Endothelial cell (in vitro differentiated cells): Measurements from ENCODE around the gene LUZP4. TPM values are rescaled to one million over a fixed set of nuclear protein-coding genes. Genes with fewer than 3 reads are reported as not detected.

Source experiments
- DNase-seq: peaks from one replicate; pipeline ENCODE4 v3.0.0; 2021; ENCODE audit warnings: low spot score
- H3K27ac Mint-ChIP-seq: one replicate; pipeline ENCODE4 v1.8.0; 2021; ENCODE audit warnings: mixed read lengths, inconsistent platforms; ENCODE audit not compliant: unreplicated experiment
- H3K27me3 Mint-ChIP-seq: one replicate; pipeline ENCODE4 v1.8.0; 2021; ENCODE audit warnings: mild to moderate bottlenecking, moderate library complexity, mixed read lengths, inconsistent platforms; ENCODE audit not compliant: unreplicated experiment
- H3K36me3 Mint-ChIP-seq: one replicate; pipeline ENCODE4 v1.8.0; 2021; ENCODE audit warnings: mild to moderate bottlenecking, low read depth, mixed read lengths, inconsistent platforms; ENCODE audit not compliant: unreplicated experiment
- H3K4me1 Mint-ChIP-seq: one replicate; pipeline ENCODE4 v1.8.0; 2021; ENCODE audit warnings: mild to moderate bottlenecking, mixed read lengths, inconsistent platforms; ENCODE audit not compliant: unreplicated experiment
- H3K4me3 Mint-ChIP-seq: one replicate; pipeline ENCODE4 v1.8.0; 2021; ENCODE audit warnings: mild to moderate bottlenecking, mixed read lengths, inconsistent platforms; ENCODE audit not compliant: unreplicated experiment
- H3K9me3 Mint-ChIP-seq: one replicate; pipeline ENCODE4 v1.8.0; 2021; ENCODE audit warnings: mixed read lengths, inconsistent platforms; ENCODE audit not compliant: unreplicated experiment
- long read RNA-seq: library from polyadenylated mRNA; unstranded; transcript quantifications from one replicate; pipeline ENCODE4 v2.0.0, GENCODE V29; 2020; ENCODE audit not compliant: unreplicated experiment
- total RNA-seq: library from RNA; stranded (reverse); fragmentation: NEBNext Ultra II Directional; extraction: Animal tissue kit (Norgen Biotek cat#: 25700); gene quantifications from one replicate; pipeline ENCODE4 v1.2.1, GENCODE V29; 2021; ENCODE audit not compliant: unreplicated experiment
- TF ChIP-seq, protein P1 (sequence below): fragments of 200-600 bp; sonication (generic); IDR thresholded peaks from one replicate; pipeline ENCODE4 v1.5.0; 2021; ENCODE audit warnings: antibody characterized with exemption; ENCODE audit not compliant: unreplicated experiment

The LUZP4 gene
- total RNA-seq = not detected
- long read RNA-seq = 0 reads

- H3K9me3 Mint-ChIP-seq = no peaks in the 10 kb centered on the region
- TF ChIP-seq, protein P1, sequence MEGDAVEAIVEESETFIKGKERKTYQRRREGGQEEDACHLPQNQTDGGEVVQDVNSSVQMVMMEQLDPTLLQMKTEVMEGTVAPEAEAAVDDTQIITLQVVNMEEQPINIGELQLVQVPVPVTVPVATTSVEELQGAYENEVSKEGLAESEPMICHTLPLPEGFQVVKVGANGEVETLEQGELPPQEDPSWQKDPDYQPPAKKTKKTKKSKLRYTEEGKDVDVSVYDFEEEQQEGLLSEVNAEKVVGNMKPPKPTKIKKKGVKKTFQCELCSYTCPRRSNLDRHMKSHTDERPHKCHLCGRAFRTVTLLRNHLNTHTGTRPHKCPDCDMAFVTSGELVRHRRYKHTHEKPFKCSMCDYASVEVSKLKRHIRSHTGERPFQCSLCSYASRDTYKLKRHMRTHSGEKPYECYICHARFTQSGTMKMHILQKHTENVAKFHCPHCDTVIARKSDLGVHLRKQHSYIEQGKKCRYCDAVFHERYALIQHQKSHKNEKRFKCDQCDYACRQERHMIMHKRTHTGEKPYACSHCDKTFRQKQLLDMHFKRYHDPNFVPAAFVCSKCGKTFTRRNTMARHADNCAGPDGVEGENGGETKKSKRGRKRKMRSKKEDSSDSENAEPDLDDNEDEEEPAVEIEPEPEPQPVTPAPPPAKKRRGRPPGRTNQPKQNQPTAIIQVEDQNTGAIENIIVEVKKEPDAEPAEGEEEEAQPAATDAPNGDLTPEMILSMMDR = no peak
- no peak for DNase-seq
- no peak within 1 kb of the TSS for H3K4me3 Mint-ChIP-seq
- no peaks in the 10 kb centered on the region for H3K27me3 Mint-ChIP-seq
- no peaks in the 10 kb centered on the region for H3K36me3 Mint-ChIP-seq
- no peak within 1 kb of the TSS for H3K27ac Mint-ChIP-seq
- H3K4me1 Mint-ChIP-seq = no peaks in the 10 kb centered on the region
These were observed at the start of gene LUZP4 for GRCh38 chrX:115289465-115289864. LUZP4 (plus strand) TSS chrX:115289715; CDS start chrX:115289760, 45 bp downstream.

DNA sequence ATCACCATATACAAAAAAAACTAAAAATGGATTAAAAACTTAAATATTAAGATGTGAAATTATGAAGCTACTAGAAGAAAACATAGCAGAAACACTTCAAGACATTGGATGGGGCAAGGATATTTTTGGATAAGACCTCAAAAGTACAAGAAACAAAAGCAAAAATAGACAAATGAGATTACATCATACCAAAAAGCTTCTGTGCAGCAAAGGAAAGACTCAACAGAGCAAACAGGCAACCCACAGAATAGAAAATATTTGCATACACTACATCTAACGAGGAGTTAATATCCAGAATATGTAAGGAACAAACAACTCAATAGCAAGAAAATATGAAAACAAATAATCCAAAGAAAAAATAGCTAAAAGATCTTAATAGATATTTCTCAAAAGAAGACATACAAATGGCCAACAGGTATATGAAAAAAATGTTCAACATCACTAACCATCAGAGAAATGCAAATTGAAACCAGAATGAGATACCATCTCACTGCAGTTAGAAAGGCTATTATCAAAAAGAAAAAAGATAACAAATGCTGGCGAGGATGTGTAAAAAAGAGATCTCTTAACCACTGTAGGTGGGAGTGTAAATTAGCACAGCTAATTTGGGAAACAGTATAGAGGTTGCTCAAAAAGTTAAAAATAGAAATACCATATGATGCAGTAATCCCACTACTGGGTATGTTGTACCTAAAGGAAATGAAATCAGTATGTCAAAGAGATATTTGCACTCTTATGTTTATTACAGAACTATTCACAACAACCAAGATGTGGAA, 37.9 kb upstream of the LUZP4 start:
- no peaks in the 10 kb centered on the region for H3K9me3 Mint-ChIP-seq
- H3K4me1 Mint-ChIP-seq = no peaks in the 10 kb centered on the region
- no peak overlapping the region for H3K27ac Mint-ChIP-seq
- no peaks in the 10 kb centered on the region for H3K36me3 Mint-ChIP-seq
- no peaks in the 10 kb centered on the region for H3K27me3 Mint-ChIP-seq
- no peak for DNase-seq
- TF ChIP-seq, protein P1 = no peak
- no peak overlapping the region for H3K4me3 Mint-ChIP-seq

DNA sequence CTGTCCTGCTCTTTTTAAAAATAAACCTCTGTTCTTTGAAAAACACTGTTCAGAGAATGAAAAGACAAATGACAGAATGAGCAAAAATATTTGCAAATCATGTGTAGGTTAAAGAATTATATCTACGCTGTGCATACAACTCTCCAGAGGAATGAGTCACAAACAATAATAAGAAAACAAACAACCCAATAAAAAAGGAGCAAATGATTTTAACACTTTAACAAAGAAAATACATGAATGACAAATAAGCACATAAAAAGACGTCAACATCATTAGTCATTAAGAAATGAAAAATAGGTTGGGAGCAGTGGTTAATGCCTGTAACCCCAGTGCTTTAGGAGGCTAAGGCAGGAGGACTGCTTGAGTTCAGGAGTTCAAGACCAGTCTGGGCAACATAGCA, 34.5 kb upstream of the LUZP4 start:
- Mint-ChIP-seq H3K4me1 (no peaks in the 10 kb centered on the region), H3K27ac (no peak overlapping the region), H3K9me3 (no peaks in the 10 kb centered on the region), H3K4me3 (no peak overlapping the region), H3K36me3 (no peaks in the 10 kb centered on the region), H3K27me3 (no peaks in the 10 kb centered on the region)
- TF ChIP-seq, protein P1 = no peak
- no peak for DNase-seq

GRCh38 chrX:115257711-115258110, 31.8 kb upstream of the LUZP4 start:
- no peaks in the 10 kb centered on the region for H3K9me3 Mint-ChIP-seq
- DNase-seq = no peak
- H3K27ac Mint-ChIP-seq = no peak overlapping the region
- no peak overlapping the region for H3K4me3 Mint-ChIP-seq
- H3K36me3 Mint-ChIP-seq = no peaks in the 10 kb centered on the region
- no peaks in the 10 kb centered on the region for H3K27me3 Mint-ChIP-seq
- TF ChIP-seq, protein P1 = no peak
- no peaks in the 10 kb centered on the region for H3K4me1 Mint-ChIP-seq

GRCh38 chrX:115259238-115259875, 30.2 kb upstream of the LUZP4 start:
- no peak overlapping the region for H3K4me3 Mint-ChIP-seq
- H3K27me3 Mint-ChIP-seq = no peaks in the 10 kb centered on the region
- TF ChIP-seq, protein P1 = no peak
- no peak overlapping the region for H3K27ac Mint-ChIP-seq
- H3K9me3 Mint-ChIP-seq = no peaks in the 10 kb centered on the region
- DNase-seq = no peak
- H3K4me1 Mint-ChIP-seq = no peaks in the 10 kb centered on the region
- no peaks in the 10 kb centered on the region for H3K36me3 Mint-ChIP-seq
